GM18508 (cell line): ENCODE data around the gene ZFP30.

ENCODE experiments used
- ATAC-seq: cut with Tn5 transposase; IDR thresholded peaks from one replicate; pipeline ENCODE4 v1.9.1; 2021; ENCODE audit warnings: moderate number of reproducible peaks; ENCODE audit not compliant: insufficient read depth, unreplicated experiment

Gene ZFP30

DNA sequence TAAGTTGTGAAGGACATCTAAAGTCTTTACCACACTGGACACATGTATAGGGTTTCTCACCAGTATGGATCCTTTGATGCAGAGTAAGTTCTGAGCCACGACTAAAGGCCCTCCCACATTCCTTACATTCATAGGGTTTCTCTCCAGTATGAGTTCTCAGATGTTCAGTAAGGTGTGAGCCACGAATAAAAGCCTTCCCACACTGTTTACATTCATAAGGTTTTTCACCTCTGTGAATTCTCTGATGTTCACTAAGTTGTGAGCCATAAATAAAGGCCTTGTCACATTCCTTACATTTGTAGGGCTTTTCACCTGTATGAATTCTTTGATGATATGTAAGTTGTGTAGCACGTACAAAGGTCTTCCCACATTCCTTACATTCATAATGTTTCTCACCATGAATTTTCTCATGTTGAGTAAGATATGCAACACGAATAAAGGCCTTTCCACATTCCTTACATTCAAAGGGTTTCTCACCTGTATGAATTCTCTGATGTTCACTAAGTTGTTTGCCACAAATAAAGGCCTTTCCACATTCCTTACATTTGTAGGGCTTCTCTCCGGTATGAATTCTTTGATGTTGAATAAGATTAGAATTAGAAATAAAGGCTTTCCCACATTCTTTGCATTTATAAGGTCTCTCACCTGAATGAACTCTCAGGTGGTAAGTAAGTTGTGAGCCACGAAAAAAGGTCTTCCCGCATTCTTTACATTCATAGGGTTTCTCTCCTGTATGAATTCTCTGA, 90.5 kb downstream of the ZFP30 start:
- no peak for ATAC-seq
